ENCODE results near the gene DCDC1. TPM values are rescaled to one million over a fixed set of nuclear protein-coding genes. Genes with fewer than 3 reads are reported as not detected.

Gene DCDC1, protein sequence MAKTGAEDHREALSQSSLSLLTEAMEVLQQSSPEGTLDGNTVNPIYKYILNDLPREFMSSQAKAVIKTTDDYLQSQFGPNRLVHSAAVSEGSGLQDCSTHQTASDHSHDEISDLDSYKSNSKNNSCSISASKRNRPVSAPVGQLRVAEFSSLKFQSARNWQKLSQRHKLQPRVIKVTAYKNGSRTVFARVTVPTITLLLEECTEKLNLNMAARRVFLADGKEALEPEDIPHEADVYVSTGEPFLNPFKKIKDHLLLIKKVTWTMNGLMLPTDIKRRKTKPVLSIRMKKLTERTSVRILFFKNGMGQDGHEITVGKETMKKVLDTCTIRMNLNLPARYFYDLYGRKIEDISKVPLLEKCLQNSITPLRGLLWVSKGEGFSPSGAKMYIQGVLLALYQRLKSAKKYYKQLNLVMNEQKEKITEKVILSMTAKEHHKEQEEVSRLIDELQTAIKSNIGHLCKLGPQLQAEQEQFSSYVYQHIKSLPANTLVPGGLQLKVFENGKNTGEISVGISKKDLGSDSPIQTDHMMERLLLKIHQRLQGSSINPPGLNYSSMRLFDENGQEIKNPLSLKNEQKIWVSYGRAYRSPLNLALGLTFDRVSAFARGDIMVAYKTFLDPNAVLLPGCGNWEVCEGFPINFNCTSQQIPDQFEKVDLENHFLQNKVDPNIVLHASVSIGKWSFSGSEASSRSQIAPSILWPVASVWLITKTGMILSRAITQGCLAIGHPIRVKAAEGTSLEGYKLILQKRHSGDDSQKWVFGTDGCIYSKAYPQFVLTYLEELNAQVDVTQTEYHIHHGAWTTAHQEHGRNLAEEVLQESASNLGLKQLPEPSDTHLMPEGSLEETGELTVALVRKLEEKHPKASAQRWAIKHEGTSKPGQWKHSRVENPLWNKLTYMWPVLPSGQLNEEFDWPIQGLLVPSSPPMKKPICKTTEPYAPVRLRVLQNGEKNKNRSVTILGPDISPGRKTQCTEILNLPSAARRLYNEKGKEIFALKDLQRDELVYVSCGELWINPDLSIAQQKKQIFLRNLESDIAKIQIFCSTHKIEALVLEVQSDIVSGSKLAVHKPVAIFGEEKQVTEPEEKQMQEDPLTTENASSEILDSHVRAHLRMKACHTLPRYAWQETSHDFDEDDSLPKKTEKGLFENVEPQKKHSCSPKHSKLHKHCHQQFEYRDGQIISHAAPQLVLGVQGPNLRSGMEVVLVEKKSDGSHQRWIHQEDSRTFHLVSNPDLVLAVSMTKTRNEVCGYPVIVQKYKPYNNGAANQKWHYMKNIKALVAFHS (N-terminal part only)
- total RNA-seq (2014; rRNA removed; shearing (Covaris generic)), result 2.1 TPM in 1 of 2 replicates, not detected in the other

GRCh38 chr11:31369348-31370329, at the start of gene DCDC1, which contains the start of gene DNAJC24:
TSS of gene DCDC1 (minus strand) at chr11:31369739. CDS start at chr11:31328280, 41,459 bp downstream.
TSS of gene DNAJC24 (plus strand) at chr11:31369860. CDS start at chr11:31370749, 889 bp downstream.
- in situ Hi-C loops (cut with HindIII; ENCODE audit: low sequenced_read_pairs), result no loop called here
- DNase-seq (ENCODE audit: low spot score), result peak; percentile 94

GRCh38 chr11:31419138-31419537, 49.6 kb upstream of the DCDC1 start:
- in situ Hi-C loops (cut with HindIII; ENCODE audit: low sequenced_read_pairs), result no loop called here
- no peak for DNase-seq (ENCODE audit: low spot score)

- no peak for DNase-seq (ENCODE audit: low spot score)
- in situ Hi-C loops (cut with HindIII; ENCODE audit: low sequenced_read_pairs), result no loop called here
Observed at GRCh38 chr11:31417816-31418215, 48.3 kb upstream of the DCDC1 start.

DNA sequence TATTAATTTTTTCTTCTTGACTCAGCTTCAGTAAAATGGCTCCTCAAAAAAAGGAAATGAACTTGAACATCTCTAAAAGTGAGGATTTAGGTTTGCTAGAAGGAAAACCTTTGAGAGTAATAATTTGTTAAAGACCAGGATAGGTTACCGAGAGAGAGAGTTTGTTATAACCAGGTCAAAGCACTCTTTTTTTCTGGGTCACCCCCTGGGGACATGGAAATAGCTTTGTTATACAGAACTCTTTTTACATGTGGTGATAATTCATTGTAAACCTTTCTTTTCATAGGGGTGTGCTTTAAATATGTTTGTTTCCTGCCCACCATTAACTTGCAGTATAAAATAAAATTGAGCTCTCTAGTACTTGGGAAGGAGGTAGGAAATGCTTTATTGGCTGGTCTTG, 47.8 kb upstream of the DCDC1 start:
- in situ Hi-C loops (cut with HindIII; ENCODE audit: low sequenced_read_pairs), result no loop called here
- no peak for DNase-seq (ENCODE audit: low spot score)

DNA sequence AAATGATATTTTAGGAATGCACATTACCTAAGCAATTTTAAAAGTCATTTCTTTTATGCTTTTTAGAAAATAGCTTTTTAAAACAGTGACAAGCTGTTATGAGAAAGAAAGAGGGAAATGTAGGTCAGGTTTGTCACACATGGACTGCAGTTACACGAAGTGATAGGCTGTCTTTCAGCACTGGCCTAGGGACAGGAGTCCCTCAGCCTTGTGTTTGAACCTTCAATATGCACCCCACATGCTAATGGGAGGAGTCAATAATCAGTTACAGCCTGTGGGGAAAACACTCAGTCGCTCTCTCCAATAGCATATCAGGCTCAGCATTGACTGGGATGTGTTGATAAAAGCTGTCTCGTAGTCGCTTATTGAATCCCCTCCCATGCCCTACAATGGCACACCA, 45.9 kb upstream of the DCDC1 start:
- DNase-seq (ENCODE audit: low spot score), result no peak
- in situ Hi-C loops (cut with HindIII; ENCODE audit: low sequenced_read_pairs), result no loop called here

- in situ Hi-C loops (cut with HindIII; ENCODE audit: low sequenced_read_pairs), result no loop called here
- DNase-seq (ENCODE audit: low spot score), result no peak
Observed at GRCh38 chr11:31414338-31414737, 44.8 kb upstream of the DCDC1 start.

DNA sequence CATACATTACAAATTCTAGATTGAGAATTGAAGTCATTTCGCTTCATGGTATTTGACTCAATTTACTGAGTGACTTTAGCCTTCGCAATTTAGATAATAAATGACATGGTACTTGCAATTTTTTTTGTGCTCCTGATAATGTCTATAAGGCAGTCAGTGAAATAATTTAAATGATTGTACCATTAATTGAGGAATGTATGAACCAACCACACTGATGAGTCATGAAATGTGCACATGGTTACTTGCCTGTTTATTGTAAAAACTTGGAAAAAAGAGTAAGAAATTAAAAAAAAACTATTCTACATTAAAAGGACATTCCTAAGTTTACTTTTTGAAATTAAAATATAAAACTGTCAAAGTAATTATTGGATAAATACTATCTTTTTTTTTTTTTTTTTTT, 43.4 kb upstream of the DCDC1 start:
- DNase-seq (ENCODE audit: low spot score), result no peak
- in situ Hi-C loops (cut with HindIII; ENCODE audit: low sequenced_read_pairs), result no loop called here

- DNase-seq (ENCODE audit: low spot score), result no peak
- in situ Hi-C loops (cut with HindIII; ENCODE audit: low sequenced_read_pairs), result no loop called here
Observed at GRCh38 chr11:31408201-31408600, 38.7 kb upstream of the DCDC1 start.

- DNase-seq (ENCODE audit: low spot score), result no peak
- in situ Hi-C loops (cut with HindIII; ENCODE audit: low sequenced_read_pairs), result no loop called here
Observed at GRCh38 chr11:31404614-31405013, 35.1 kb upstream of the DCDC1 start.

GRCh38 chr11:31397239-31397834, 27.8 kb upstream of the DCDC1 start:
- in situ Hi-C loops (cut with HindIII; ENCODE audit: low sequenced_read_pairs), result no loop called here
- DNase-seq (ENCODE audit: low spot score), result peak; percentile 65

DNA sequence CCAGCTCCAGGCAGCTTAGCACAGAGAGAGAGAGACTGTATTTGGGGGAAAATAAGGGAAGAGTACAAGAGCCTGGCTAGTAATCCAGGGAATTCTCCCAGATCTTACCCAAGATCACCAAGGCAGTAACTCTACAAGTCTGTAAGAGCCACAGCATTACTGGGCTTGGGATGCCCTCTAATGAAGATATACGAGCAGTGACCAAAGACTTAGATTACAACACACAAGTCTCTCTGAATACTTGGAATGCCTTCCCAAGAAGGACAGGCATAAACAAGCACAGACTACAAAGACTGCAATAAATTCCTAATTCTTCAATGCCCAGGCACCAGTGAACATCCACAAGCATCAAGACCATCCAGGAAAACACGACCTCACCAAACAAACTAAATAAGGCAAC, 17.8 kb upstream of the DCDC1 start:
- in situ Hi-C loops (cut with HindIII; ENCODE audit: low sequenced_read_pairs), result no loop called here
- DNase-seq (ENCODE audit: low spot score), result no peak

GRCh38 chr11:31383116-31383515, 13.6 kb upstream of the DCDC1 start:
- in situ Hi-C loops (cut with HindIII; ENCODE audit: low sequenced_read_pairs), result no loop called here
- no peak for DNase-seq (ENCODE audit: low spot score)

DNA sequence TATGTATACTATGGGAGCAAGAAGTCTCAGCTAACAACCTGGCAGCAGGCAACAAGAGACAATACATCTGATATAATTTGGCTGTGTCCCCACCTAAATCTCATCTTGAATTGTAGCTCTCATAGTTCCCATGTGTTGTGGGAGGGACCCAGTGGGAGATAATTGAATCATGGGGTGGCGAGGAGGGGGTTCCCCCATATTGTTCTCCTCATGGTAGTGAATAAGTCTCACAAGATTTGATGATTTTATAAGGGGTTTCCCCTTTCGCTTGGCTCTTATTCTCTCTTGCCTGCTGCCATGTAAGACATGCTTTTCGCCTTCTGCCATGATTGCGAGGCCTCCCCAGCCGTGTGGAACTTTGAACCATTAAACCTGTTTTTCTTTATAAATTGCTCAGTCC, 6.3 kb upstream of the DCDC1 start:
- in situ Hi-C loops (cut with HindIII; ENCODE audit: low sequenced_read_pairs), result no loop called here
- DNase-seq (ENCODE audit: low spot score), result no peak

DNA sequence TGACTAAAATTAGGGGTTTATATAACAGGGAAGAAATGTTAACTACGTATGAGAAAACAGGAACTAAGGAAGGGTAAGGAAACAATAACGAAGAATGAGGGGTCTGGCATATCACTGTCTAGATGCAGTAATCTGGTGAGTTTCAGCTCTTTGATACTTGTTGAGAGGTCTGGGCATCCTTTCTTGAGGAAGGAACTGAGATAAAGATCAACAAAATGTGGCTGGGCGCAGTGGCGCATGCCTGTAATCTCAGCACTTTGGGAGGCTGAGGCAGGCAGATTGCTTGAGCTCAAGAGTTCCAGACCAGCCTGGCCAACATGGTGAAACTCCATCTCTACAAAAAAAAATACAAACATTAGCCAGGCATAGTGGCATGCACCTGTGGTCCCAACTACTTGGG, 2.7 kb downstream of the DCDC1 start:
- in situ Hi-C loops (cut with HindIII; ENCODE audit: low sequenced_read_pairs), result no loop called here
- no peak for DNase-seq (ENCODE audit: low spot score)

DNA sequence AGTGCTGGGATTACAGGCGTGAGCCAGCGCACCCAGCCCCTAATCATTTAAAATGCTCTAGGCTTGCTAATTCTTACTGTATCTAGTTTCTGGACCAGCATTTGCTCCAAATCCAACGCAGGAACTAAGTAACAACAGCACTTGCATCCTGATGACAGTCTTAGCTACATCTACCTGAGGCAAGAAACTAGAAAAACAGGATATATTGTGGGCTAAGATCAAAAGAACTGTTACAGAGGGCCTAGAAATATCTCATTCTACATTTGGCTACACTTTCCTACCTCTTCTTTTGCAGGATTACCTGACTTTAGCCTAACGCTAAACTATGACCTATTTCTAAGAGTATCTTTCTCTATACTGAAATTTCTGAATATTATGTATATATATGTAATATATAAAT, 7.8 kb downstream of the DCDC1 start:
- in situ Hi-C loops (cut with HindIII; ENCODE audit: low sequenced_read_pairs), result no loop called here
- no peak for DNase-seq (ENCODE audit: low spot score)

- in situ Hi-C loops (cut with HindIII; ENCODE audit: low sequenced_read_pairs), result no loop called here
- no peak for DNase-seq (ENCODE audit: low spot score)
Observed at GRCh38 chr11:31355817-31356216, 13.7 kb downstream of the DCDC1 start.

- in situ Hi-C loops (cut with HindIII; ENCODE audit: low sequenced_read_pairs), result no loop called here
- DNase-seq (ENCODE audit: low spot score), result no peak
Observed at GRCh38 chr11:31355131-31355530, 14.4 kb downstream of the DCDC1 start.

- in situ Hi-C loops (cut with HindIII; ENCODE audit: low sequenced_read_pairs), result no loop called here
- DNase-seq (ENCODE audit: low spot score), result no peak
Observed at GRCh38 chr11:31351168-31351567, 18.4 kb downstream of the DCDC1 start.
